Measurements from ENCODE around the gene NAGK. TPM values are rescaled to one million over a fixed set of nuclear protein-coding genes. Genes with fewer than 3 reads are reported as not detected.

Gene NAGK
- total and polyA plus RNA-seq, 9 of the 15 experiments (the other 6 are each of a cell fraction or from before 2014, with no cell fraction given) = 4.9 to 14.9 (median 10.6) TPM

DNA sequence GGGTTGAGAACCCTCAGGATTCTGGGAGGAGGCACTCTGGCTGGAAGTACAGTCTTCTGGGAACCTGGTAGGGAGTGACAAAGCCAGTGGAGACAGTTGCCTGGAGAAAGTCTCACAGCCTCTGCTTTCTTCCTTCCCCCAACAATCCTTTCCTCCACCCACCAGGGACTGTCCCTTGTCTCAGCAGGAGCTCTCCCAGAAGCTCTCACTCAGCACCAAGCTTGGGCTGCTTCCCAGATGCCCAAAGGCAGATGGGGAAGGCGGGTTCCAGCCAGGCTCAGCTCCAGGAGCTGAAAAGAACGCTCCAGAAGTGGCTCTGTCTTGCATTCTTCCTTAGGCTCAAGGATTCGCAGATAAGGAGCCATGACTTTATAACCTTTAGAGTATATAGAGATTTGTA, 7.6 kb upstream of the NAGK start:
- Histone ChIP-seq H3K9me3 (replicated peaks; ENCODE audit: control insufficient read depth, insufficient read depth, low read depth, low read length) (no peaks in the 10 kb centered on the region), H3K9ac (ENCODE audit: insufficient read depth in 1 of 2, low read depth in 2 of 2, low read length in 2 of 2) (no peak overlapping the region), H3K27ac (ENCODE audit: extremely low read depth, low read depth, low read length) (no peak overlapping the region), H3K4me1 (replicated peaks in 1 of 2; ENCODE audit: control insufficient read depth in 2 of 2, insufficient read depth in 2 of 2, low read length in 2 of 2) (peaks cover 0 to 8% of the 10 kb centered on the region in 2 experiments; a peak in 2 of 5 replicates), H3K36me3 (ENCODE audit: control insufficient read depth, insufficient read depth, low read length) (no peaks in the 10 kb centered on the region), H3K79me2 (ENCODE audit: control insufficient read depth, insufficient read depth, low read length) (no peaks in the 10 kb centered on the region), H3K27me3 (ENCODE audit: control insufficient read depth in 2 of 2, insufficient read depth in 2 of 2, low read length in 2 of 2) (peaks cover 15 to 37% of the 10 kb centered on the region in 2 experiments), H3K9me1 (ENCODE audit: control insufficient read depth, insufficient read depth, low read length) (no peaks in the 10 kb centered on the region), H3K4me2 (ENCODE audit: insufficient read depth, low read length) (no peak overlapping the region), H3K4me3 (no peak overlapping the region), H2AFZ (ENCODE audit: low read depth, low read length) (no peak overlapping the region), H4K20me1 (replicated peaks; ENCODE audit: control insufficient read depth, insufficient read depth, low read length) (no peaks in the 10 kb centered on the region)
- in situ Hi-C loops (cut with MboI) = no loop called here
- POLR2A ChIA-PET = no interaction called here
- TF ChIP-seq BACH1 (tag; IDR thresholded peaks at IDR 0.05) (no peak), HDAC6 (IDR thresholded peaks at IDR 0.05; ENCODE audit: low read depth, low read length) (no peak), POLR3G (IDR thresholded peaks at IDR 0.05; ENCODE audit: extremely low read depth, insufficient read length, insufficient replicate concordance) (no peak), CHD2 (IDR thresholded peaks at IDR 0.05; ENCODE audit: low read depth, low read length) (no peak), ZNF436 (CRISPR knock-in tag; IDR thresholded peaks at IDR 0.05) (no peak), ZNF12 (CRISPR knock-in tag; IDR thresholded peaks at IDR 0.05) (no peak), ARHGAP35 (IDR thresholded peaks at IDR 0.05; ENCODE audit: partially characterized antibody) (no peak), GABPA (tag; conservative IDR thresholded peaks at IDR 0.05; ENCODE audit: low read depth) (no peak), SAFB2 (IDR thresholded peaks at IDR 0.05; ENCODE audit: borderline replicate concordance, low read depth, low read length, severe bottlenecking) (no peak), SRF (CRISPR knock-in tag; IDR thresholded peaks at IDR 0.05) (no peak), IRF2 (CRISPR knock-in tag; IDR thresholded peaks at IDR 0.05) (no peak), YY1 (IDR thresholded peaks at IDR 0.05; ENCODE audit: borderline replicate concordance in 1 of 3, control insufficient read depth in 1 of 3, extremely low read depth in 1 of 3, insufficient read depth in 3 of 3, insufficient read length in 1 of 3, insufficient replicate concordance in 2 of 3, low read depth in 1 of 3, low read length in 2 of 3) (no peak), ILK (tag; IDR thresholded peaks at IDR 0.05; ENCODE audit: borderline replicate concordance, low read depth) (no peak), HDAC3 (IDR thresholded peaks at IDR 0.05; ENCODE audit: borderline replicate concordance, partially characterized antibody) (no peak), NR4A1 (CRISPR knock-in tag; IDR thresholded peaks at IDR 0.05) (no peak), NR4A1 (tag; IDR thresholded peaks at IDR 0.05) (no peak), POLR2AphosphoS2 (IDR thresholded peaks at IDR 0.05; ENCODE audit: low read length) (no peak)
- TF ChIP-seq, protein P1, sequence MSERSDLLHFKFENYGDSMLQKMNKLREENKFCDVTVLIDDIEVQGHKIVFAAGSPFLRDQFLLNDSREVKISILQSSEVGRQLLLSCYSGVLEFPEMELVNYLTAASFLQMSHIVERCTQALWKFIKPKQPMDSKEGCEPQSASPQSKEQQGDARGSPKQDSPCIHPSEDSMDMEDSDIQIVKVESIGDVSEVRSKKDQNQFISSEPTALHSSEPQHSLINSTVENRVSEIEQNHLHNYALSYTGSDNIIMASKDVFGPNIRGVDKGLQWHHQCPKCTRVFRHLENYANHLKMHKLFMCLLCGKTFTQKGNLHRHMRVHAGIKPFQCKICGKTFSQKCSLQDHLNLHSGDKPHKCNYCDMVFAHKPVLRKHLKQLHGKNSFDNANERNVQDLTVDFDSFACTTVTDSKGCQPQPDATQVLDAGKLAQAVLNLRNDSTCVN (CRISPR knock-in tag; IDR thresholded peaks at IDR 0.05) = no peak
- TF ChIP-seq, protein P2, sequence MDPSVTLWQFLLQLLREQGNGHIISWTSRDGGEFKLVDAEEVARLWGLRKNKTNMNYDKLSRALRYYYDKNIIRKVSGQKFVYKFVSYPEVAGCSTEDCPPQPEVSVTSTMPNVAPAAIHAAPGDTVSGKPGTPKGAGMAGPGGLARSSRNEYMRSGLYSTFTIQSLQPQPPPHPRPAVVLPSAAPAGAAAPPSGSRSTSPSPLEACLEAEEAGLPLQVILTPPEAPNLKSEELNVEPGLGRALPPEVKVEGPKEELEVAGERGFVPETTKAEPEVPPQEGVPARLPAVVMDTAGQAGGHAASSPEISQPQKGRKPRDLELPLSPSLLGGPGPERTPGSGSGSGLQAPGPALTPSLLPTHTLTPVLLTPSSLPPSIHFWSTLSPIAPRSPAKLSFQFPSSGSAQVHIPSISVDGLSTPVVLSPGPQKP (CRISPR knock-in tag; IDR thresholded peaks at IDR 0.05) = no peak
- CTCF ChIA-PET (ENCODE audit: low intra/inter-chr PET ratio) = no interaction called here
- WGBS (ENCODE audit: insufficient coverage, low coverage, missing lambda C conversion rate) = 0% methylated on average over 3 of the region's 3 CpGs
- DNase-seq (ENCODE audit: extremely low read depth in 1 of 4, low spot score in 3 of 4) (peak in 2 of 4 experiments; percentile 1 to 3), ATAC-seq (no peak), FAIRE-seq (no peak)
- BruUV-seq (replicated peaks) = no TSS peak
- intact Hi-C loops (cut with micrococcal nuclease) = no loop called here

Measured in K562 (cell line).